DND-41 (cell line): Measurements from ENCODE around the gene HS3ST5.

Source experiments
- CTCF ChIP-seq: IDR thresholded peaks from 2 replicates; pipeline ENCODE4 v1.5.1; 2012; ENCODE audit warnings: borderline replicate concordance, low read length, moderate library complexity, mild to moderate bottlenecking; ENCODE audit not compliant: poor library complexity, severe bottlenecking; ENCODE audit errors: extremely low read depth
- EZH2 ChIP-seq: IDR thresholded peaks from 3 replicates; pipeline ENCODE4 v1.6.1; 2012; ENCODE audit warnings: borderline replicate concordance, low read depth, mild to moderate bottlenecking, moderate library complexity, low read length, inconsistent platforms; ENCODE audit not compliant: severe bottlenecking

GRCh38 chr6:114327074-114327473 is 15.7 kb downstream of the HS3ST5 start:
- TF ChIP-seq CTCF, result no peak
- no peak for TF ChIP-seq EZH2
